Measurements from ENCODE around the gene OR1D5.
"Not testable (repeated sequence)": the region's sequence is repeated elsewhere in the genome, so short reads cannot be mapped to it uniquely, and the experiment has no call there.

Gene OR1D5

GRCh38 chr17:3063507-3063906, at the start of gene OR1D5:
Gene OR1D5 (minus strand): TSS chr17:3063607. CDS start chr17:3063607, 0 bp downstream.
- H3K4me1 Mint-ChIP-seq, H3K27me3 Mint-ChIP-seq, H3K9me3 Mint-ChIP-seq, DNase-seq, CTCF ChIA-PET, H3K4me3 Mint-ChIP-seq, H3K27ac Mint-ChIP-seq, H3K36me3 Mint-ChIP-seq: not testable (repeated sequence)

- no peaks in the 10 kb centered on the region for H3K9me3 Mint-ChIP-seq
- H3K36me3 Mint-ChIP-seq: no peaks in the 10 kb centered on the region
- no peak within 1 kb of the TSS for H3K27ac Mint-ChIP-seq
- H3K4me3 Mint-ChIP-seq: no peak within 1 kb of the TSS
- H3K27me3 Mint-ChIP-seq: peaks cover 16% of the 10 kb centered on the region
- CTCF ChIA-PET: no interaction called here
- H3K4me1 Mint-ChIP-seq: no peaks in the 10 kb centered on the region
- no peak for DNase-seq
These were observed 40.9 kb upstream of the OR1D5 start, which contains the start of gene OR1D2 for GRCh38 chr17:3104322-3104721. Gene OR1D2 (minus strand): TSS chr17:3104422. CDS start chr17:3092996, 11,426 bp downstream.

GRCh38 chr17:3073850-3074249, 10.4 kb upstream of the OR1D5 start:
- H3K4me1 Mint-ChIP-seq, H3K27ac Mint-ChIP-seq, H3K36me3 Mint-ChIP-seq, DNase-seq, H3K4me3 Mint-ChIP-seq, H3K27me3 Mint-ChIP-seq, CTCF ChIA-PET, H3K9me3 Mint-ChIP-seq: not testable (repeated sequence)

GRCh38 chr17:3065192-3065591, 1.8 kb upstream of the OR1D5 start:
- H3K4me1 Mint-ChIP-seq, H3K27ac Mint-ChIP-seq, CTCF ChIA-PET, DNase-seq, H3K36me3 Mint-ChIP-seq, H3K4me3 Mint-ChIP-seq, H3K9me3 Mint-ChIP-seq, H3K27me3 Mint-ChIP-seq: not testable (repeated sequence)

GRCh38 chr17:3062824-3063377, 506 bp downstream of the OR1D5 start:
- CTCF ChIA-PET: not testable (repeated sequence)

GRCh38 chr17:3054868-3055267, 8.5 kb downstream of the OR1D5 start:
- H3K4me3 Mint-ChIP-seq, H3K36me3 Mint-ChIP-seq, H3K27ac Mint-ChIP-seq, DNase-seq, CTCF ChIA-PET, H3K27me3 Mint-ChIP-seq, H3K4me1 Mint-ChIP-seq, H3K9me3 Mint-ChIP-seq: not testable (repeated sequence)

More at GRCh38 chr17:3062824-3063377, 506 bp downstream of the OR1D5 start:
- H3K9me3 Mint-ChIP-seq, H3K27me3 Mint-ChIP-seq, H3K36me3 Mint-ChIP-seq, H3K4me3 Mint-ChIP-seq, DNase-seq, H3K27ac Mint-ChIP-seq, H3K4me1 Mint-ChIP-seq: not testable (repeated sequence)

- no peak overlapping the region for H3K27ac Mint-ChIP-seq
- H3K36me3 Mint-ChIP-seq: no peaks in the 10 kb centered on the region
- H3K4me3 Mint-ChIP-seq: peak overlapping the region; percentile 87
- peaks cover 7% of the 10 kb centered on the region for H3K27me3 Mint-ChIP-seq
- CTCF ChIA-PET: interaction anchor here (2.3 kb wide), 1 partner anchor 598 kb away, joined by 24 read pairs; no protein-coding TSS in a partner anchor
- H3K4me1 Mint-ChIP-seq: peaks cover 9% of the 10 kb centered on the region
- no peaks in the 10 kb centered on the region for H3K9me3 Mint-ChIP-seq
- DNase-seq: no peak
These were observed 13.6 kb downstream of the OR1D5 start for GRCh38 chr17:3049705-3050295.

GRCh38 chr17:3048727-3049471, 14.5 kb downstream of the OR1D5 start:
- Mint-ChIP-seq H3K4me3 (peak overlapping the region; percentile 87), H3K27ac (peak overlapping the region; percentile 85), H3K9me3 (peaks cover 6% of the 10 kb centered on the region), H3K4me1 (peaks cover 9% of the 10 kb centered on the region), H3K36me3 (no peaks in the 10 kb centered on the region), H3K27me3 (peaks cover 7% of the 10 kb centered on the region)
- peak; percentile 97 for DNase-seq
- CTCF ChIA-PET: interaction anchor here (0.8 to 2.3 kb wide), 3 partner anchors 158 to 613 kb away, joined by 3 to 24 read pairs (median 3); partner anchors contain the start of gene OR1A1

GRCh38 chr17:3046753-3047152, 16.7 kb downstream of the OR1D5 start:
- H3K27me3 Mint-ChIP-seq: peaks cover 14% of the 10 kb centered on the region
- CTCF ChIA-PET: interaction anchor here (1.2 kb wide), 1 partner anchor 16 kb away, joined by 3 read pairs; no protein-coding TSS in a partner anchor
- H3K4me1 Mint-ChIP-seq: peaks cover 9% of the 10 kb centered on the region
- H3K36me3 Mint-ChIP-seq: no peaks in the 10 kb centered on the region
- H3K27ac Mint-ChIP-seq: no peak overlapping the region
- peaks cover 12% of the 10 kb centered on the region for H3K9me3 Mint-ChIP-seq
- DNase-seq: no peak
- no peak overlapping the region for H3K4me3 Mint-ChIP-seq

GRCh38 chr17:3043737-3044365, 19.6 kb downstream of the OR1D5 start:
- H3K27ac Mint-ChIP-seq: no peak overlapping the region
- CTCF ChIA-PET: interaction anchor here (0.6 to 1.4 kb wide), 2 partner anchors 8 to 32 kb away, joined by 3 to 4 read pairs; no protein-coding TSS in a partner anchor
- H3K9me3 Mint-ChIP-seq: peaks cover 12% of the 10 kb centered on the region
- H3K4me1 Mint-ChIP-seq: peaks cover 7% of the 10 kb centered on the region
- no peak overlapping the region for H3K4me3 Mint-ChIP-seq
- peaks cover 23% of the 10 kb centered on the region for H3K27me3 Mint-ChIP-seq
- no peaks in the 10 kb centered on the region for H3K36me3 Mint-ChIP-seq
- DNase-seq: peak; percentile 42

- Mint-ChIP-seq H3K9me3 (peaks cover 12% of the 10 kb centered on the region), H3K27me3 (peaks cover 19% of the 10 kb centered on the region), H3K36me3 (no peaks in the 10 kb centered on the region), H3K27ac (no peak overlapping the region), H3K4me1 (peaks cover 2% of the 10 kb centered on the region), H3K4me3 (no peak overlapping the region)
- CTCF ChIA-PET: no interaction called here
- DNase-seq: no peak
These were observed 22.5 kb downstream of the OR1D5 start for GRCh38 chr17:3040882-3041281.

GRCh38 chr17:3039736-3040135, 23.7 kb downstream of the OR1D5 start:
- Mint-ChIP-seq H3K4me3 (no peak overlapping the region), H3K27ac (no peak overlapping the region), H3K9me3 (peaks cover 12% of the 10 kb centered on the region), H3K36me3 (no peaks in the 10 kb centered on the region), H3K27me3 (peaks cover 19% of the 10 kb centered on the region), H3K4me1 (peaks cover 2% of the 10 kb centered on the region)
- CTCF ChIA-PET: no interaction called here
- no peak for DNase-seq

GRCh38 chr17:3038941-3039340, 24.5 kb downstream of the OR1D5 start:
- peaks cover 2% of the 10 kb centered on the region for H3K4me1 Mint-ChIP-seq
- CTCF ChIA-PET: no interaction called here
- H3K9me3 Mint-ChIP-seq: peaks cover 6% of the 10 kb centered on the region
- no peaks in the 10 kb centered on the region for H3K36me3 Mint-ChIP-seq
- H3K27me3 Mint-ChIP-seq: peaks cover 19% of the 10 kb centered on the region
- H3K4me3 Mint-ChIP-seq: no peak overlapping the region
- DNase-seq: no peak
- no peak overlapping the region for H3K27ac Mint-ChIP-seq

- H3K27me3 Mint-ChIP-seq: peaks cover 17% of the 10 kb centered on the region
- H3K4me3 Mint-ChIP-seq: no peak overlapping the region
- peaks cover 2% of the 10 kb centered on the region for H3K9me3 Mint-ChIP-seq
- no peaks in the 10 kb centered on the region for H3K36me3 Mint-ChIP-seq
- peaks cover 2% of the 10 kb centered on the region for H3K4me1 Mint-ChIP-seq
- no peak for DNase-seq
- no peak overlapping the region for H3K27ac Mint-ChIP-seq
- CTCF ChIA-PET: no interaction called here
These were observed 26.1 kb downstream of the OR1D5 start for GRCh38 chr17:3037259-3037658.

Measured in activated naive CD4-positive, alpha-beta T cell treated with anti-CD3 and anti-CD28 coated beads, Interleukin-2, amount 10 ng/mL, durations not matched to agents 7 days and 5 days (primary cell).